Posterior vena cava (tissue), 2 donors: Measurements from ENCODE around the gene TTLL10. TPM values are rescaled to one million over a fixed set of nuclear protein-coding genes. Genes with fewer than 3 reads are reported as not detected.
"Not testable (repeated sequence)": the region's sequence is repeated elsewhere in the genome, so short reads cannot be mapped to it uniquely, and the experiment has no call there.

Experiments
- DNase-seq: peaks from one replicate; pipeline ENCODE4 v3.0.0-alpha.2; 2020; ENCODE audit warnings: low spot score
- intact Hi-C, 2 donors: fragments of 100-400 bp; cut with DNase I; formaldehyde crosslinking; loops; one replicate each; pipeline versions ENCODE4 v1.14.1 to v1.14.2; 2022 to 2023
- total RNA-seq, 2 donors: library from RNA; stranded (reverse); fragmentation: NEBNext Ultra II Directional; extraction: Animal tissue kit (Norgen Biotek cat#: 25700); gene quantifications; one replicate each; pipeline ENCODE4 v1.2.1, GENCODE V29; 2021
- donor health status: DM: yes; HTN: yes; CAD: no.
- donor health status: DM: yes; HTN: yes; CAD: no.

The TTLL10 gene
- total RNA-seq, 2 donors from 2014 or later = 0.19 TPM; not detected in 1

DNA sequence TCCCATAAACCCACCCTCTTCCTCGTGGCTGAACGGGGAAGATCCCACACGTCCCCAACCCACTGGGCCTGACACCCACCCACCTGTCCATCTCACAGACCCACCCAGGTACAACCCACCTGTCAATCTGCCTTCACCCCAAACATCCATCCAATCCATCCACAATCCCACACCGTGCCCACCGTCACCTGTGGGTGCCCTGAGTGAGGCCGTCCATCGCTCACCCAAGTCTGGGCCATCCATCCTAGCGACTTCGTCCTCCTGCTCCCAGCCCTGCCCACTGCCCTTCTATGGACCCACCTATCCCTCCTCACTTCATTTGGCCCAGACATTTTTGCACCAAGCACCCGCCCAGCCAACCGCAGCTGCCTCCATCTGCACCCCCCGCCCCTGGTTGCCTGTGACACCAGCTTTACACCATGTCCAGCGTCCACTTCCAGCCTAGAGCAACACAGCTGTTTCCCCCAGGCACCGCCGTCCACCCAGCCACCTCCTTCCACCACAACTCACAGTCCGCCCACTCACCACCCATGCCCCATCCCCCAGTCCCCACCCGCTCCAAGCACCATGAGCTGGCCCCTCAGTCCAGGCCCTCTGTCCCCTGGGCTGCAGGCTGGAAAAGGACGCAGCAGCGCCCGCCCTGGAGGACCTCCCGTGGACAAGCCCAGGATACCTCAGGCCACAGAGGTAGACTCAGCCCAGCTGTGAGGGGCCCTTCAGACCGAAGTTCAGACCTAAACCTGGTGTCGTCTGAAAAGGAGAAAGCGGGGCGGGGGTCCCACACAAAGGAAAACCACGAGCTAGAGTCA lies 7.7 kb downstream of the TTLL10 start:
- intact Hi-C loops = no loop called here
- DNase-seq = no peak

- intact Hi-C loops = no loop called here
- DNase-seq = no peak
Measured at GRCh38 chr1:1181938-1182410, 8.3 kb downstream of the TTLL10 start.

- intact Hi-C loops = no loop called here
- DNase-seq = no peak
Measured at GRCh38 chr1:1182491-1183220, 9.0 kb downstream of the TTLL10 start.

DNA sequence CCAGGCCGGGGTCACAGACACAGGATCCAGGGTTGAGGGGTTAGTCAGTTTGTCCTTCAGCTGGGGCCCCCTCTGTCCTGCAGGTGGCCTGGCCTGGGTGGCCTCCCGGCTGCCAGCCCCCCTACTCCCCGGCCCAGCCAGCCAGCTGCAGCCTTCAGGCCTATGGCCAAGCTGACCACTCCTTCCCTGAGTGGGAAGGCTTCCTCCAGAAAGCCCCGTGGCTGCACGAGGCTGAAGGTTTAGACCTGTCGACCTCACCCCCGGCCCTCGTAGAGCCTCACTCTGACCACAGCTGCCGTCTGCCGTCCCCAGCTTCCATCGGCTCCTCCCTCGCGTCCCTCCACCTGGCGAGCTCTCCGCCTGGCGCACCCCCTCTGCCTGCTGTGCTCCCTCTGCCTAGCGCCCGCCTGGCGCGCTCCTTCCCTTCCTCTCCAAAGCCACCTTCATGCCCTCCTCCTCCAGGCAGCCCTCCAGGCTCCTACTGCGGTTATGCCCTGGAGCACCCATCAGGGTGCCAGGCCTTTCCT lies 9.6 kb downstream of the TTLL10 start:
- intact Hi-C loops = no loop called here

DNA sequence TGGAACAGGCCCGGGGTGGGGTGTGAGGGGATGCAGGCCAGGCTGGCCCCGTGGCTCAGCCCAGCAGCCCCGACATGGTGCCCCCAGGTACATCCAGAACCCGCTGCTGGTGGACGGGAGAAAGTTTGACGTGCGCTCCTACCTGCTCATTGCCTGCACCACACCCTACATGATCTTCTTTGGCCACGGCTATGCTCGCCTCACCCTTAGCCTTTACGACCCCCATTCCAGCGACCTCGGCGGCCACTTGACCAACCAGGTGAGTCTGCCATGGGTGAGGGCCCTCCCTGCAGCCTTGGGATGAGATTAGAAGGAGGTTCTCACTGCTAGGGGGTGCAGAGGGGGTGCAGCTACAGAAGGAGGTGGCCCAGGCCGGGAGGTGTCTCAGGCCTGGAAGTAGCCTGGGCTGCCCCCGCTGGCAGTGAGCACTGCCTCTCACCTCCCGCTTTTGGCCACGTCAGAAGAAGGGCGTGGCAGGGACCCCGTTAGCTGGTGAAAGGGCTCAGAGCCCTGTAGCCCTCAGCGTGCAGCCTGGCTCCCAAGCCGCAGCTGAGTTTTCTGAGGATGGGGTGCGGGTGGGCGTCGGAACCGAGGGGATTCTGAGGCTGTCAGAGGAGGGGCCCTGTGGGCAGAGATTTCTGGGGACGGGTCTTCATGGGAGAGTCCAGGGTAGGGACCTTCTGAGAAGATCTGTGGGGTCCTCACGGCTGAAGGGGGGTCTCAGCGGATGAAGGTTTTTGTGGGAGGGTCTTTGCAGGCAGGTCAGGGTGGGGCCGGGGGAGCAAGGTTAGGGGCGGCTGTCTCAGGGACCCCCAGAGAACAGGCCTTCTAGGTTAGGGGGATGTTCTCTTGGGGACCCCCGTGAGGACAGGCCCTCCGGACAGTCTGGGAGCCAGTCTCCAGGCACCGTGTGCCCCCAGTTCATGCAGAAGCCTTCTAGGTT lies 10.4 kb downstream of the TTLL10 start:
- intact Hi-C loops = no loop called here
- DNase-seq = no peak

More for the DNA sequence above, 9.6 kb downstream of the TTLL10 start:
- DNase-seq = no peak

GRCh38 chr1:1185101-1185765 lies 11.6 kb downstream of the TTLL10 start:
- intact Hi-C loops = no loop called here
- no peak for DNase-seq

DNA sequence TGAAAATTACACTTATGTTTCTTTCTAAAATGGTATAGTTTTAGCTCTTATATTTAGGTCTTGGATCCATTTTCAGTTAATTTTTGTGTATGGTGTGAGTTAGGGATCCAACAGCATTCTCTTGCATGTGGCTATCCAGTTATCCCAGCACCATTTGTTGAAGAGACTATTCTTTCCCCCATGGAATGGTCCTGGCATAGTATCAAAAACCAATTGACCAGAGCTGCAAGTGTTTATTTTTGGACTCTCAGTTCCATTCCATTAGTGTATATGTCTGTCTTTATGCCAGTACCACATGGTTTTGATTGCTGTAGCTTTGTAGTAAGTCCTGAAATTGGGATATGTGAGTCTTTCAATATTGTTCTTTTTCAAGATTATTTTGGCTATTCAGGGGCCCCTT lies 14.3 kb downstream of the TTLL10 start:
- no peak for DNase-seq
- intact Hi-C loops = no loop called here

DNA sequence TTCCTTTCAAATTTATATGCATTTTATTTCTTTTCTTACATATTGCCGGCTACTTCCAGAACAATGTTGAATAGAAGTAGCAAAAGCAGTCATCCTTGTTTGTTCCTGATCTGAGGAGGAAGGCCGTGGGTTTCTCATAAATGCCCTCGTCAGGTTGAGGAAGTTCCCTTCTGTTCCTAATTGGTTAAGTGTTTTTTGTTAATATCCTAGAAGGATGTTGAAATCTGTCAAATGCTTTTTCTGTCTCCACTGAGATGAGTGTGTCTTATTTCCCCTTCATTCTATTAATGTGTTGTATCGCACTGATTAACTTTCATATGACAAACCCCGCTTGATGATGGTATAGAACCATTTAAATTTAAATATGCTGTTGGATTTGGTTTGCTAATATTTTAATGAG lies 15.4 kb downstream of the TTLL10 start:
- intact Hi-C loops = no loop called here
- no peak for DNase-seq

DNA sequence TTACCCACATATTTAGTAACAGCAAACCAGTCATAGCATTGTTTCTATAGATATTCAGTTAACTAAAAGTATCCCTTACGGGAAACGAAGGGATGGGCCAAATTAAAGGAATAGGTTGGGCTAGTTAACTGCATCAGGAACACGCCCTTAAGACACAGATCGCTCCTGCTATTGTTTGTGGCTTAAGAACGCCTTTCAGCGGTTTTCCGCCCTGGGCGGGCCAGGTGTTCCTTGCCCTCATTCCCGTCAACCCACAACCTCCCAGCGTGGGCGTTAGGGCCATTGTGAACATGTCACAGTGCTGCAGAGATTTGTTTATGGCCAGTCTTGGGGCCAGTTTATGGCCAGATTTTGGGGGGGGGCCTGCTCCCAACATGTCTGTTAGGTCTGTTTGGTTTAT lies 18.1 kb downstream of the TTLL10 start:
- intact Hi-C loops = no loop called here
- no peak for DNase-seq

DNA sequence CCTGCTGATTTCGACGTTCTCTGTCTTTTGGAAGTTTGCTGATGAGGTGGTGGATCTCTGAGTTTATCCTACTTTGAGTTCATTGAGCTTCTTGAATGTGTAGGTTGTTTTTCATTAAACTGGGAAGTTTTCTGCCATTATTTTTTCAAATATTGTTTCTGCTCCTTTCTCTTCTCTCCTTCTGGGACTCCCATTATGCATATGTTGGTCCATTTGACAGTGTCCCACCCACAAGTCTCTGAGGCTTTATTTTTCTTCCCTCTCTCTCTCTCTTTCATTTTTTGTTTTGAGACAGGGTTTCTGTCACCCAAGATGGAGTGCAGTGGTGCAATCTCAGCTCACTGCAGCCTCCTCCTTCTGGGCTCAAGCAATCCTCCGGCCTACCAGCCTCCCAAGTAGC lies 21.0 kb downstream of the TTLL10 start:
- intact Hi-C loops = no loop called here

DNA sequence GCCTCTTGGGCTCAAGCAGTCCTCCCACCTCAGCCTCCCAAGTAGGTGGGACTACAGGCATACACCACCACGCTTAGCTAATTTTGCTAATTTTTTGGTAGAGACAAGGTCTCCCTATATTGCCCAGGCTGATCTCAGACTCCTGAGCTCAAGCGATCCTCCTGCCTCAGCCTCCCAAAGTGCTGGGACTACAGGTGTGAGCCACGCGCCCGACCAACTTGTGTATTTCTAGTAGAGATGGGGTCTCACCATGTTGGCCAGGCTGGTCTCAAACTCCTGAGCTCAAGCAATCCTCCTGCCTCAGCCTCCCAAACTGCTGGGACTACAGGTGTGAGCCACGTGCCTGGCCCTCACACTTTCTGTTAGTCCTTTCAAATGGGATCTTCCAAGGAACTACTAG lies 22.0 kb downstream of the TTLL10 start:
- DNase-seq, intact Hi-C loops: not testable (repeated sequence)

More for the DNA sequence above, 21.0 kb downstream of the TTLL10 start:
- no peak for DNase-seq

GRCh38 chr1:1196431-1197187 lies 22.9 kb downstream of the TTLL10 start:
- intact Hi-C loops = no loop called here
- no peak for DNase-seq

DNA sequence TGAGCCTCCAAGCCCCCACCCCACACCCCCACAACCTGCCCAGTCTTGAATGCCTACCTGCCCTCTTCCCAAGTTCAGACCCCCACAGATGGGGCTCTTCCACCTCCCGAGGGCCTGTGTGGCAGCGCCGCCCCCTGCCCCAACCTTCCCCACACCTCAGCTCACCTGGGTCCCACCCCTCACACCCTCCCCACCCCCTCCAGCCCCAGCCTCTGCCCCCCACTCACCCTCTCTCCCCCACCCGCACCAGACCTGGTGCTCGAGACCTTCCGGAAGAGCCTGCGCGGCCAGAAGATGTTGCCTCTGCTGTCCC lies 23.5 kb downstream of the TTLL10 start:
- DNase-seq = peak; percentile 67
- intact Hi-C loops = no loop called here

- peak; percentile 76 for DNase-seq
- intact Hi-C loops = no loop called here
Measured at GRCh38 chr1:1197551-1198422, 24.1 kb downstream of the TTLL10 start.

DNA sequence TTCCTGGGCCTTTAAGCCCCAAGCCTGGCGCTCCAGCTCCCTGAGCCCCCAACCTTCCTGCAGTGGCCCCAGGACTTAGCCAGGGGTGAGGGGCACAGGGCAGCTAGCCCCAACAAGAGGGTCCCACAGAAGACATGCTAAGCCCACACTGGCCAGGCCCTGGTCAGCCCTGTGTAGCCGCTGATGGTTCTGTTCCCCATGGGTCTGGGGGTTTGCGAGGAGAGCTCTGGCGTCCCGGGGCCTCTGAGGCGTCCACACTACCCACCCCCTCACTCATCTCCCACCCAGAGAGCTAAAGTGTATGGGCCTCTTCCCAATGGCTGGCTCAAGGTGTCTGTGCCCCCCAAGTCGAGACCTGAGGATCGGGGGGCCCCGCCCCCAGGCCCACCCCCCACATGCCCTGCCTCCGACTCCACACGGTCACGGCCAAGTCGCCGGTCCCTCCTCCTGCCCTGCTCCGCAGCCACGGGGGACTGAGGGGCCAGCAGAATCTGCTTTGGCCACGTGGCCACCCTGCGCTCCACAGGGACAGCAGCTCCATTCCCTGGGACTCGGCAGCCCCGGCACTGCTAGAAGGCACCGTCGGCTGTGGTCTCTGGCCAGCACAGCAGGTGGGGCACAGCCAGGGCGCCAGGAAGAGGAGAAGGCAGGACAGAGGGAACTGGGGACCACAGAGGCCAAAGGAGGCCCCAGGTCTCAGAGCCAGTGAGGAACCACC lies 24.9 kb downstream of the TTLL10 start:
- intact Hi-C loops = no loop called here
- peak; percentile 52 for DNase-seq

DNA sequence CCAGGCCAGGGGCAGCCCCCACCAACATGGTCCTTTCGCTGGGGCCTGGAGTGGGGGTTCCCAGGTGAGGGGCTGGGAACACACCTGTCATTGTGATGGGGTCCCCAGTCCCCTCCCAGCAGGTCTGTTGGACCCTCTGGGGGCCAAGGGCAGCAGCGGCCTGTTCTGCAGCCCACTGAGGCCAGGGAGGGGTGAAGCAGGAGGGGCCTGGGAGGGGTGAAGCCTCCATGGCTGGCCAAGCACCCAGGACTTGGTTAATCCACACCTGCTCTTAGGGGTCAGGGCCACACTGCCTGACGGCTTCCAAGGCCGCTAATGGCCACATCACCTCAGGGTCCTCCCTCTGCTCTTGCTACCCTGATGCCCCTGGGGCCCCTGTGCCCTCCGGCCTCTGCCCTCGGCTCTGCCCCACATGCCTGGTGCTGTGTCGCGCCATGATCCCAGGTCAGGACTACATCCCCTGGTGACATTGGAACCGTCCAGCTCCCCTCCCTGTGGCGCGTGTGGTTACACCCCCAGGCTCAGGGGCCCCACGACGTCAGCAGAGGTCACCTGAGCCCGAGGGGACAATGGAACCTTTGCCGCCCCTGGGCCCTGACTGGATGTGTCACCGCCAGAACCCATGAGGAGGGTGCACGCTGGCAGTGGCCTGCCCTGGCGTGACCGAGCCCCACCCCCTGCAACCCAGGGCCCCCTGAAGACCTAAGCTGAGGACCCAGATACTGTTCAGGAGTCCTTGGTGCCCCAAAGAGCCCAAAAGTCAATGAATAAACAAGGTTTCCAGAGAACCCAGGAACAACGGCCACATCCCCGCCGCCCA lies 25.7 kb downstream of the TTLL10 start:
- intact Hi-C loops = no loop called here
- DNase-seq = peak; percentile 78
